Small intestine (tissue), 7 donors: ENCODE measurements around the gene CPAMD8. TPM values are rescaled to one million over a fixed set of nuclear protein-coding genes. Genes with fewer than 3 reads are reported as not detected.

Experiments
- DNase-seq, 2 donors: peaks; one replicate each; pipeline versions ENCODE4 v3.0.0 to v3.0.0-alpha.2; 2013
- FAIRE-seq: peaks from 2 replicates; lab custom pipeline; 2012; peaks lifted over from hg19 to GRCh38; lab: Jason Lieb, UNC
- H3K27ac ChIP-seq, 3 donors: one replicate each; pipeline ENCODE4 v1.5.1; 2013; ENCODE audit warnings: low read length in 2 of 3, mild to moderate bottlenecking in 2 of 3, control low read depth in 1 of 3, inconsistent platforms in 1 of 3, low read depth in 1 of 3, moderate library complexity in 1 of 3
- H3K27me3 ChIP-seq, 3 donors: one replicate each; pipeline ENCODE4 v1.6.1; 2013; ENCODE audit warnings: low read length in 3 of 3, inconsistent platforms in 1 of 3; ENCODE audit not compliant: control insufficient read depth in 3 of 3, insufficient read depth in 3 of 3
- H3K36me3 ChIP-seq, 3 donors: one replicate each; pipeline ENCODE4 v1.6.1; 2013; ENCODE audit warnings: low read length in 3 of 3, inconsistent platforms in 1 of 3, low read depth in 1 of 3, mild to moderate bottlenecking in 1 of 3, moderate library complexity in 1 of 3; ENCODE audit not compliant: control insufficient read depth in 3 of 3, insufficient read depth in 2 of 3
- H3K4me1 ChIP-seq, 3 donors: one replicate each; pipeline ENCODE4 v1.6.1; 2013; ENCODE audit warnings: low read length in 2 of 3, inconsistent platforms in 1 of 3, low read depth in 1 of 3, mild to moderate bottlenecking in 1 of 3, moderate library complexity in 1 of 3; ENCODE audit not compliant: control insufficient read depth in 3 of 3, insufficient read depth in 2 of 3
- H3K4me3 ChIP-seq, 3 donors: one replicate each; pipeline ENCODE4 v1.5.1; 2013; ENCODE audit warnings: low read length in 3 of 3, control low read depth in 1 of 3, inconsistent platforms in 1 of 3, low read depth in 1 of 3, mild to moderate bottlenecking in 1 of 3, moderate library complexity in 1 of 3
- H3K9me3 ChIP-seq, 2 donors: one replicate each; pipeline ENCODE4 v1.6.1; 2013; ENCODE audit warnings: low read depth in 1 of 2, low read length in 1 of 2; ENCODE audit not compliant: control insufficient read depth in 2 of 2, insufficient read depth in 1 of 2
- WGBS, 3 donors: extraction: QIAGEN DNeasy Blood & Tissue Kit; methylation state at CpG; one replicate each; pipeline ENCODE4 v1.1.7; 2013; 5-methylcytosine and 5-hydroxymethylcytosine counted together
- polyA plus RNA-seq, 4 donors: library from polyadenylated mRNA; stranded (reverse) in 3 of 4; unstranded in 1 of 4; fragments of 200-250 nt in 3 of 4; fragments of 120-200 nt in 1 of 4; gene quantifications; one replicate each; pipeline versions ENCODE4 v1.2.1 to v1.2.3, GENCODE V29; 2013
- donor health status: healthy with polysubstance abuse.
- donor health status: control.
- donor health status: control.
- donor health status: Bipolar disorder and iron deficiency.
- donor health status: healthy.

CPAMD8 gene
- polyA plus RNA-seq, 4 donors: 0.45 to 7.1 (median 3.1) TPM

DNA sequence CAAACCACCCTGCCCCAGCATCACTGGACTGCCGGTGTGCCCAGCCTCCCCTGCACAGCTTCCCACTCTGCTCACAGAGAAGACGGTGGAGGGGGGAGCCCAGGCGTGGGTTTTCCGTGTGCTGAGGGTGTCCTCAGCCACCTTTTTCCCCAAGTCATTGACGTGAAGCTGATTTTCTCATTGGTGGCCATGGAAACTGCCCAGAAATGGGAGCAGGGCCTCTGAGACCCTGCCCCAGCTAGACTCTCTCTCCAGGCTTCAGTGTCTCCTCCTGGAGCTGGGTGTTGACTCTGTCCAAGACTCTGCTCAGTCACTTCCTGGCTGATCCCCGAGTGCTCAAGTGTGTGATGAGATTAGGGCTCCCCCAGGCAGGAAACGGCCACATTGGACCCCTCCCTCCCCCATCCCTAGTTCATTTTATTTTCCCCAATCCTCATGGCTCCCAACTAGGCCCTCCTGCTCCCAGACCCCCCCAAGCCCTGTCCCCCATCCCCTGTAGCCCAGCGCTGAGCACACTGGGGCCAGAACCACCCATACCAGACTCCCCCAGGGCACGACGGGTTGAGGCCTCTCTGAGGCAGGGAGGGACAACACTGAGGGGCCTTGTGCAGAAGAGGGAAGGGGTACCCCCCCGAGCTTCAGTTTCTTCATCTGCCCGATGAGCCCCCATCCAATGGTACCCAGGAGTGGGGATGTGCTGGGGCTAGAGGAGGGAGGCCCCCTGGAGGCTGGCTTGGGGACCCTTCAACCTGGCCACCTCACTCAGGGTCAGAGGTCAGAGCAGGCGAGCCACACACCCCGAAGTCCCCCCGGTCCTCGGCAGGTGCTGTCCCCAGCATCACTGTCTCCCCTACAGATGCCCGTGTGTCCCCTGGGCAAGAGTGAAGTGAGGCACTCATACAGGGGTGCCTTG lies 139.0 kb downstream of the CPAMD8 start:
- peak overlapping the region in 1 of 3 donors; percentile 88 for H3K27ac ChIP-seq
- H3K4me1 ChIP-seq: no peaks in the 10 kb centered on the region
- H3K36me3 ChIP-seq: no peaks in the 10 kb centered on the region
- FAIRE-seq: no peak
- H3K4me3 ChIP-seq: no peak overlapping the region
- H3K27me3 ChIP-seq: no peaks in the 10 kb centered on the region
- 59 to 68% (median 59%) methylated on average over 17 of the region's 17 CpGs for WGBS, 3 donors
- no peak for DNase-seq
- H3K9me3 ChIP-seq: peaks cover 0 to 13% of the 10 kb centered on the region in 2 donors

DNA sequence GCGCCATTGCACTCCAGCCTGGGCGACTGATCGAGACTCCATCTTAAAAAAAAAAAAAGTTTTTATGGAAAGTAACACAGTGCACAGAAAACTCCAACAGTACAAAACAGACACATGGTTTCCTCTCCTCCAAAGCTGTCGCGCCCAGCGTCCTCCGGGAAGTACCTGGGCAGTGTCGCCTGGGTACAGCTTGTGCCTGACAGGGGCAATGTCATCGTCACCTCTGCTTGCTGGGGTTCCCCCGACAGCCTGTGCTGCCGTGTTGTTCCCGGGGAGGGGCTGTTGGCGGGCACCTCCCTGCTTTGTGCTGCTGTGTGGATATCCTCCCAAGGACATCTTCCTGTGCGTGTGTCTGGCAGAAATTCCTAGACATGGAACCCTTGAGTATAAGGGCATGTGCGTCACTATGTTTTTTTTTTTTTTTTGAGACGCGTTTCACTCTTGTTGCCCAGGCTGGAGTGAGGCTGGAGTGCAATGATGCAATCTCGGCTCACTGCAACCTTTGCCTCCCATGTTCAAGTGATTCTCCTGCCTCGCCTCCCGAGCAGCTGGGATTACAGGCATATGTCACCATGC lies 140.2 kb downstream of the CPAMD8 start:
- WGBS, 3 donors: 52 to 63% (median 56%) methylated on average over 20 of the region's 20 CpGs
- no peak for FAIRE-seq
- peak overlapping the region in 1 of 3 donors; percentile 82 for H3K27ac ChIP-seq

DNA sequence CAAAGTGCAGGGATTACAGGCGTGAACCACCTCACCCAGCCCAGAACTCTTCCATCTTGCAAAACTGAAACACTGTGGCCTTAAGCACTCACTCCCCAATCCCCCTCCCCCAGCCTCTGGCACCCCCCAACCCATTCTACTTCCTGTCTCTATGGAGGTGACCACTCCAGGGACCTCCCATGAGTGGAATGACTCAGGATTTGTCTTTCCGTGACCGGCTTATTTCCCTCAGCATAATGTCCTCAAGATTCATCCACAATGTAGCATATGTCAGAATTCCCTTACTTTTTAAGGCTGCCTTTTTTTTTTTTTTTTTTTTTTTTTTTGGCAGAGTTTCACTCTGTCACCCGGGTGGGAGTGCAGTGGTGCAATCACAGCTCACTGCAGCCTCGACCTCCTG lies 141.4 kb downstream of the CPAMD8 start:
- DNase-seq (no peak), FAIRE-seq (no peak)
- WGBS, 3 donors: 47 to 71% (median 51%) methylated on average over 5 of the region's 5 CpGs
- no peak overlapping the region for H3K4me3 ChIP-seq
- peaks cover 0 to 10% (median 0%) of the 10 kb centered on the region in 3 donors for H3K36me3 ChIP-seq
- H3K27ac ChIP-seq: peak overlapping the region in 1 of 3 donors; percentile 56
- H3K27me3 ChIP-seq: no peaks in the 10 kb centered on the region
- H3K9me3 ChIP-seq: peaks cover 2 to 34% of the 10 kb centered on the region in 2 donors
- H3K4me1 ChIP-seq: no peaks in the 10 kb centered on the region

More for the DNA sequence above, 140.2 kb downstream of the CPAMD8 start:
- Histone ChIP-seq H3K36me3 (no peaks in the 10 kb centered on the region), H3K27me3 (no peaks in the 10 kb centered on the region), H3K4me3 (no peak overlapping the region), H3K9me3 (peaks cover 0 to 25% of the 10 kb centered on the region in 2 donors), H3K4me1 (no peaks in the 10 kb centered on the region)
- DNase-seq: peak; percentile 61 to 63

DNA sequence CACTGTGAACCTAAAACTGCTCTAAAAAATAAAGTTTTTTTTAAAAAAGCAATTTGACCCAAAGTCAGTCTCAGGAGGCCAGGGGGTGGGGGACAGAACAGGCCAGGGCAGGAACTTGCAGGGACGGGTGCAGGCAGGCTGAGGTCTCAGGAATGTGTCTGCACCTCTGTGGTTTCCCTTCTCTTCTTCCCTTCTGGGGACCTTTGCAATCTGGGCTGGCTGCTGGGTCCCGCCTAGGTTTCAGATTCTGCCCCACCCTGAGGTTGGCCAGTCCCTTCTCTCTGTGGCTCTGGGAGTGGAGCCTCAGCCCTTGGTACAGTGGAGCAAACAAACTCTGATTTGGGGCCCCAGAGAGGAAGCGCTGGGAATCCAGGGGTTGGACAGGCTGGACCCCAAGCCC lies 143.1 kb downstream of the CPAMD8 start:
- Histone ChIP-seq H3K9me3 (peaks cover 2 to 37% of the 10 kb centered on the region in 2 donors), H3K27me3 (no peaks in the 10 kb centered on the region), H3K4me1 (no peaks in the 10 kb centered on the region), H3K27ac (no peak overlapping the region), H3K4me3 (no peak overlapping the region), H3K36me3 (peaks cover 4 to 26% (median 11%) of the 10 kb centered on the region in 3 donors)
- FAIRE-seq (no peak), DNase-seq (no peak)
- WGBS, 3 donors: 61 to 73% (median 73%) methylated on average over 3 of the region's 3 CpGs

DNA sequence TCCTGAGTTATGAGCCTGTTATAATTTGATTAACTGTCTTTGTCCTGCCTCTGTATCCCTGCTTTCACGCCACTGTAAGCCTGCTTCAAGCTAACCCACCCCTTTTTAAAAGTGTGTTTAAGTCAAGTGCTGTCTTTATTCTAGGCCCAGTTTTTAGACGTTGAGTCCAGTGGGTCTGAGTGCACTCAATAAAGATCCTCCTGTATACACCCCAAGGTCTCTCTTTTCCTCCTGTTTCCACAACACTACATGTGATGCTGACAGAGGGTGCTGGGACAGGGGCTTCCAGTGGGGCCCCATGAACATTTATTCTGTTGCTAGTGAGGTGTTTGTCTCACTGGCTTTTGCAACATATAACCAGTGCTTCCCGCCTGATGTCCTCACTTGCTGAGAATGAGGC lies 144.5 kb downstream of the CPAMD8 start:
- no peak for FAIRE-seq
- Histone ChIP-seq H3K36me3 (peaks cover 8 to 40% (median 15%) of the 10 kb centered on the region in 3 donors), H3K4me1 (no peaks in the 10 kb centered on the region), H3K27me3 (no peaks in the 10 kb centered on the region), H3K9me3 (peaks cover 2 to 37% of the 10 kb centered on the region in 2 donors), H3K4me3 (no peak overlapping the region), H3K27ac (no peak overlapping the region)
- WGBS, 3 donors: 86 to 94% (median 89%) methylated on average over 3 of the region's 3 CpGs
- no peak for DNase-seq

DNA sequence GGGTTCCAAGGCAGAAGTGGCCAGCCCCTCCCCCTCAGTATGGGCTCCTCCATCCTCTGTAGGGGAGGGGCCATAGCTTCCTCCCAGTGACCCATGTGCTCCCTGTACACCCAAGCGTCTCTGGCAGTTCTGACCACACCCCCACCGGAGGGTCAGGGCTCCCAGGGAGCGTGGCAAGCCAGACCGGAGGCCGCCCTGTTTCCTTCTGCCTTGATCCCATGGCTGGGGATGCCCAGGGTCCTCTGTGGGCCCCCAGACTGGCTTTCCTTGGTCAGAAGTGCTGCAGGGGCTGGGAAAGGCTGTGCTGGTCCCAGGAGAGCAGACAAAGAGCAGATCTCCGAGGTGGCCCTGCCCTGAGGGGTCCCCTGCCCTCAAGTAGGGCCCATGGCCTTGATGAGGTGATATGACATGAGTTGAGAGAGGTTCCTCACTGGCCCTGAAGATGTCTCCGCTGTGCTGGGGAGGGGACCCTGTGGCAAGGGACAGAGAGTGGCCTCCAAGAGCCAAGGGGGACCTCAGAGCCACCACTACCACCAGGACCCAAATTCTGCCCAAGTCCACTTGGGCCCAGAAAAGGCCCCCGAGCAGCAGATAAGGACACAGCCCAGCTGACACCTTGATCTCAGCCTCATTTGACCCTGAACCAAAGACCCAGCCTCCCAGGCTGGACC lies 145.6 kb downstream of the CPAMD8 start:
- DNase-seq: no peak
- 88 to 97% (median 89%) methylated on average over 8 of the region's 8 CpGs for WGBS, 3 donors
- FAIRE-seq: no peak

DNA sequence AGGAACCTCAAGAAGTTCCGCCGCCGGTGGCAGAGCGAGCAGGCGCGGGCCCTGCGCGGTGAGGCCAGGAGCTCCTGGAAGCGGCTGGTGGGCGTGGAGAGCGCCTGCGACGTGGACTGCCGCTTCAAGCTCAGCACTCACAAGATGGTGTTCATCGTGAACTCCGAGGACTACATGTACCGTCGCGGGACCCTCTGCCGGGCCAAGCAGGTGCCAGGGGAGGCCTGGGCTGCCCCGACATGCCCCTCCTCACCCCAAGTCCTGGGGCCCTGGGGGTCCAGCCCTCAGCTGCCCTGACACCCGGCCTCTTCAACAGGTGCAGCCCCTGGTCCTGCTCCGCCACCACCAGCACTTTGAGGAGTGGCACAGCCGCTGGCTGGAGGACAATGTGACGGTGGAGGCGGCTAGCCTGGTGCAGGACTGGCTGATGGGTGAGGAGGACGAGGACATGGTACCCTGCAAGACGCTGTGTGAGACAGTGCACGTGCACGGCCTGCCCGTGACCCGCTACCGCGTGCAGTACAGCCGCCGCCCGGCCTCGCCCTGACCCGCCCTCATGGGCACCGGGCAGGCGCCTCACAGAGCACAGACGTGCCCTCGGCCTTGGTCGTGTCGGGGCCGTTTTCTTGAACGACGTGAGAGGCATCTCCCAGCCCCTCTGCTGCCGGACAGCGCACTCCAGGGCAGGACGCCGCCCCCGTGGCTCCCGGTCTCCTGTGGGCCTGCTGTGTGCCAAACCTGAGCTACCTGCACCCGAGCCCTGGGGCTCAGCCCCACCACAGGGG lies 148.2 kb downstream of the CPAMD8 start:
- H3K4me1 ChIP-seq: no peaks in the 10 kb centered on the region
- H3K4me3 ChIP-seq: no peak overlapping the region
- DNase-seq: no peak
- peaks cover 12 to 64% (median 16%) of the 10 kb centered on the region in 3 donors for H3K36me3 ChIP-seq
- FAIRE-seq: no peak
- H3K27ac ChIP-seq: no peak overlapping the region
- H3K9me3 ChIP-seq: peaks cover 2 to 38% of the 10 kb centered on the region in 2 donors
- WGBS, 3 donors: 96 to 97% (median 97%) methylated on average over 54 to 55 of the region's 55 CpGs
- no peaks in the 10 kb centered on the region for H3K27me3 ChIP-seq

More for the DNA sequence above, 145.6 kb downstream of the CPAMD8 start:
- H3K27me3 ChIP-seq: no peaks in the 10 kb centered on the region
- no peak overlapping the region for H3K27ac ChIP-seq
- H3K9me3 ChIP-seq: peaks cover 2 to 37% of the 10 kb centered on the region in 2 donors
- H3K4me1 ChIP-seq: no peaks in the 10 kb centered on the region
- H3K4me3 ChIP-seq: no peak overlapping the region
- H3K36me3 ChIP-seq: peaks cover 12 to 51% (median 16%) of the 10 kb centered on the region in 3 donors
